GM12801 (cell line): Measurements from ENCODE around the gene TTC7B.

Experiments used
- CTCF ChIP-seq: IDR thresholded peaks from one replicate; pipeline ENCODE4 v1.5.1; 2011; ENCODE audit warnings: control low read depth; ENCODE audit not compliant: insufficient read length; ENCODE audit errors: extremely low read depth

The TTC7B gene

GRCh38 chr14:90693413-90693812, 122.8 kb downstream of the TTC7B start:
- no peak for TF ChIP-seq CTCF

DNA sequence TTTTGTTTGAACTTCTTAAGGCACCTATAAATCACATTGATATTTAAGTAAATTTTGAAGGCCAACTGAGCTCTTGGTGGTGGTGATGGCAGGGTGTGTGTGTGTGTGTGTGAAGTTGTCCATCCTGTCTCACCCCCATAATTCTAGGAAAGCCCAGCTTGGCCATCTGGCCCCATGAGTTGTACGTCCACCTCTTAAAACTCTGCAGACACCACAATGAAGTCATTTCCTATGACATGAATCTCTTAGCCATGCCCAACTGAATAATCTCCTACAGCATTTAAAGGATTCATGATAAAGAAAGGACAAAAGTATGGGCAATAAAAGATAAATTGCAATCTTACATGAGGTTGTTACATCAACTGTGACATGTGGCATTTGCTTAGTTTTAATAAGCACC, 123.4 kb downstream of the TTC7B start:
- no peak for TF ChIP-seq CTCF

DNA sequence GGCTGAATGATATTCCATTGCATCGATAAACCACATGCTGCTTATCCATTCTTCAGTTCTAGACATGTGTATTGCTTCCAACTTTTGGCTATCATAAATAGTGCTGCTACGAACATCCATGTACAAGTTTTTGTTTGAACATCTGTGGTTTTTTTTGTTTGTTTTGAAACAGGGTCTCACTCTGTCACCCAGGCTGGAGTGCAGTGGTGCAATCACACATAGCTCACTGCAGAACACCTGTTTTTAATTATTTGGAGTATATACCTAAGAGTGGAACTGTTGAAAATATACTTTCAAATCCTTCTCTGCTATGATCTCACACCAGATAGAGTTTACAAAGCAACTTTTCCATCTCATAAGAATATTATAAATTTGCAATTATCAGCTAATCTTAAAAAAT, 124.2 kb downstream of the TTC7B start:
- TF ChIP-seq CTCF: no peak

DNA sequence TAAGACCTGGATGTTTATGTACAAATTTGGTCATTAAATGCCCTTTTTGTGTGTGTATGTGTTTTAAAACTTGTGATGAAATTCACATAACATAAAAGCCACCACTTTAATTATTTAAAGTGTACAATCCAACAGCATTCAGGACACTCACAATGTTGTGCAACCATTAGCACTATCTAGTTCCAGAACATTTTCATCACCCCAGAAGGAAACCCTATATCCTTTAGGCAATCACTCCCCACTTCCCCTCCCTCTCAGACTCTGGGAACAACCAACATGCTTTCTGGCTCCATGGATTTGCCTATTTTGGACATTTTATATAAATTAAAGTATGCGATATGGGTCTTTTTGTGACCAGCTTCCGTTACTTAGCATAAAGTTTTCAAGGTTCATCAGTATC, 124.6 kb downstream of the TTC7B start:
- TF ChIP-seq CTCF: no peak

DNA sequence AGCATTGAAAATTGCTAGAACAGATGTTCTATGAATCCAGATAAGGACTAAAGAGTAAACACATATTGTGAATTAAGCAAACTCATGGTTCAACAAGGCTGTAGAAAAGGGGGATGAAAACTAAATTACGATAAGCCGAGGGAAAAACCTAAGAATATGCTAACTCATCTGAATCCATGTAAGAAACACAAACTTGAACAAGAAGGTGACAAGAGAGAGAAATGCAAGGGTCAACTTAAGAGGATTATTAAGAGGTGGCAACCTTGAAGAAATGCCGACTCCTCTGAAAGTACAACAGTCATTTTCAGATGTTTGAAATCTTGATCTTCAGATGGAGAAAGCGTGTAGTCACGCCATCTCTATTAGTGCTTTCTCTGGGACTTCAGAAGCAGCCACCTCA, 128.6 kb downstream of the TTC7B start:
- TF ChIP-seq CTCF: no peak

- no peak for TF ChIP-seq CTCF
These were observed 133.6 kb downstream of the TTC7B start for GRCh38 chr14:90682615-90683014.

GRCh38 chr14:90681929-90682328, 134.3 kb downstream of the TTC7B start:
- TF ChIP-seq CTCF: no peak

DNA sequence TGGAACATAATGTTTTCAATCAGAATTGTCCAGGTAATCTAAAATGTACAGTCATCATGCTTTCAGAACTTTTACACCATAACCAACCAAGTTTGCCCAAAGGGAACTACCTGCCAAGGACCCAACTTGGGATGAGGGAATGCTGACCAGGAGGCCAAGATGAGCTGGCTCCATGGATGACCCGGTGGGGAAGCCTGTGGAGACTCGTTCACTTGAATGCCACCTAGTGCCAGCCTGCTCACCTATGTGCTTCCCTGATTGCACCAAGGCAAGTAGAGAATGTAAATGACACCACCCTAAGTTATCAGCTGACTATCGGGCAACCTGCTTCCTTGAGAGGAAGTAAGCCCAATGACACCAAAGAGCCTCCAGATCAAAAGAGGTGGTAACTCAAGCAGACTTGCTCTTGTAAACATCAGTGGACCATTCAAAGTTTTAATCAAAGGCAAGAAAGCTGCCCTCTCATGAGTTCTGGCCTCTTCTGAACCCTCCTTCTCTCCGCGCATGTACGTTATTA, 137.3 kb downstream of the TTC7B start:
- TF ChIP-seq CTCF: no peak
